Stimulated activated CD4-positive, alpha-beta T cell treated with anti-CD3 and anti-CD28 coated beads, TNF-alpha, amount 100 ng/mL, for 4 hours (primary cell): ENCODE results near the gene ADRA1B.
"Not testable (repeated sequence)": the region's sequence is repeated elsewhere in the genome, so short reads cannot be mapped to it uniquely, and the experiment has no call there.

Experiments used
- DNase-seq, 3 experiments: peaks; one replicate each; pipeline ENCODE4 v3.0.0-alpha.2; 2020; ENCODE audit warnings: low read depth in 3 of 3

ADRA1B gene

DNA sequence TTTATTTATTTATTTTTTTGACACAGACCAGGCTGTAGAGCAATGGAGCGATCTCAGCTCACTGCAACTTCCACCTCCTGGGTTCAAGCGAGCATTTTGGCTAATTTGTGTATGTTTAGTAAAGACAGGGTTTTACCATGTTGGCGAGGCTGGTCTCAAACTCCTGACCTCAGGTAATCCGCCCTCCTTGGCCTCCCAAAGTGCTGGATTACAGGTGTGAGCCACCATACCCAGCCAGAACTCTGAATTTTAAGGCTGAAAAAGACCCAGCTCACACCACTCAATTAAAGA lies 49.5 kb downstream of the ADRA1B start:
- not testable (repeated sequence) for DNase-seq

DNA sequence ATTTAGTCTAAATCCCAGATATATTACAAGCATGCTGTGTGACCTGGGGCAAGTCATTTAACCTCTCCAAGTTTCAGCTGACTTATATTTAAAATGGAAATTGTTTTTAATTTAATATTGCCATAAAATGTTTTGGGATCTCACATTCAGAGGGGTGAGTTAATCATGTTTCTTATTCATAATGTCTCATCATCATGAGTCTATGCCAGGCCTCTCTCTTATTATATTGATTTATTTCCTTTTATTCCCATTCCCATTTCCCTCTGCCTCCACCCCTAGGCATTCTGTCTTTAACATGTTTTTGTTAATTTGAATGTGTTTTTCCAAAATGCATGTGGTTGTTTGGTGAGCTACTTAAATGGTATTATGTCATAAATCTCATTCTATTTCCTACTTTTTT lies 53.7 kb downstream of the ADRA1B start:
- DNase-seq = no peak

DNA sequence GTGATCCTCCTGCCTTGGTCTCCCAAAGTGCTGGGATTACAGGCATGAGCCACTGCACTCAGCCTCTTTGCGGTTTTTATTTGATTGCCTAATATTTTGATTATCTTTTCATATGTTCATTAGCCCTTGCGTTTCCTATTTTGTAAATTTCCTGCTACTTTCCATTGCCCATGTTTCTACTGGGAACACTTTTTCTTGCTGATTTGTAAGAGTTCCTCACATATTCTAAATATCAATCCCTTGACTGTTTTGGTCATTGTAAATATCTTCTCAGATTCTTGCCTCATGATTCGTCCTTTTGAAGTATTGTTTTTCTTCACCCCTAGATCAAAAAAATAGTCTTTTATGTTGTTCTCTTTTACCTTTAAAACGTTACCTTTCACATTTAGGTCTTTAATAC lies 54.8 kb downstream of the ADRA1B start:
- no peak for DNase-seq

DNA sequence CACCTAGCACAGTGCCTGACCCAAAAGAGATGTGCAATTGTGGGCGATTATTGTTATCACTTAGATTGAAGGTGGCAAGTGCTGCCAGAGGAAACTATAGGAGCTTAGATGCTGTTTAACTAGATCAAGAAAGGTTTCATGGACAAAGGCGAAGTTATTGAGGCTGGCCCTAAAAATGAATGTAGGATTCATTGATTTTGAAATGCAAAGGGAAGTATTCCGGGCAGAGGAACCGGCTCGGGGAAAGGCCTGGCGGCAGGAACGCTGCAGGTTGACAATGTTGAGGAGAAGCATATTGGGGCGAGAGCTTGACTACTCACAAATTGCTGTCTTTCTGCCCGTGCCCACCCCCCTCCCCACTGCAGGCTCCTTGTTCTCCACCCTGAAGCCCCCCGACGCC lies 55.2 kb downstream of the ADRA1B start:
- DNase-seq = no peak

DNA sequence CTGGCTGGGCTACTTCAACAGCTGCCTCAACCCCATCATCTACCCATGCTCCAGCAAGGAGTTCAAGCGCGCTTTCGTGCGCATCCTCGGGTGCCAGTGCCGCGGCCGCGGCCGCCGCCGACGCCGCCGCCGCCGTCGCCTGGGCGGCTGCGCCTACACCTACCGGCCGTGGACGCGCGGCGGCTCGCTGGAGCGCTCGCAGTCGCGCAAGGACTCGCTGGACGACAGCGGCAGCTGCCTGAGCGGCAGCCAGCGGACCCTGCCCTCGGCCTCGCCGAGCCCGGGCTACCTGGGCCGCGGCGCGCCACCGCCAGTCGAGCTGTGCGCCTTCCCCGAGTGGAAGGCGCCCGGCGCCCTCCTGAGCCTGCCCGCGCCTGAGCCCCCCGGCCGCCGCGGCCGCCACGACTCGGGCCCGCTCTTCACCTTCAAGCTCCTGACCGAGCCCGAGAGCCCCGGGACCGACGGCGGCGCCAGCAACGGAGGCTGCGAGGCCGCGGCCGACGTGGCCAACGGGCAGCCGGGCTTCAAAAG lies 55.7 kb downstream of the ADRA1B start:
- DNase-seq = no peak

DNA sequence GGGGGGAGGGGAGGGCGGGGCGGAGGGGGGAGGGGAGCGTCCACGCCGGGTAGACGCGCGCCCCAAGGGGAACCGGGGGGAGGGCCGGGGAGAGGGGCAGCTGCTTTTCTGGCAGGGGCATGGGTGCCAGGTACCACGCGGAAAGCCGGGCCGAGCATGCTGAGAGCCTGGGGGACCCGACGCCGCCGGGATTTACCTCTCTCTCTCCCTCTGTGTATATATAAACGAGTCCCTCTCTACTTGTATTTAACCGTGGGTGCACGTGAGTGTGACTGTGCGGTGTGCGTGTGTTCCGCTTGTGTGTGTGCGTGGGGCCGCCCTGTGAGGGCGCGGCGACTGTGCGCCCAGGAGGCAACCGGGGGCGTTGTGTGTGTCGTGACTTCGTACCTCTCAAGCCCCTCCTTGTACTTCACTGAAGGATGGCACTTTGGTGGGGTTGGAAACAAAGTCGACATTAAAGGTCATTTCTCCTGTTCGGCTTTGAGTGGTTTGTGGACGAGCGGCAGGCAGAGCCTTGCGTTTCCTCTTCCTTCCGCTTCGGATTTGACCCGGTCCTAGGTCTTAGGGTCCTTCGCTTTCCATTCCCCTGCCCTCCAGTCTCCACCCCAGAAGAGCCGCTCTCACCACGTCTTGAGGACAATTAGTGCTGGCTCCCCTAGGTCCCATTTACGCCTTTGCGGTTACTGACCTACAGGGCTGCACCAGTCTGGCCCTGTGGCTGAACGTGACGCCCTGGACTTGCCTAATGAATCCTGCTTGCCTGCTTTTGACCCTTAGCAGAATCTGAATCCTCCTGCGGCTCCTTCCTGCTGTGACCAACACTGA lies 56.5 kb downstream of the ADRA1B start:
- no peak for DNase-seq

DNA sequence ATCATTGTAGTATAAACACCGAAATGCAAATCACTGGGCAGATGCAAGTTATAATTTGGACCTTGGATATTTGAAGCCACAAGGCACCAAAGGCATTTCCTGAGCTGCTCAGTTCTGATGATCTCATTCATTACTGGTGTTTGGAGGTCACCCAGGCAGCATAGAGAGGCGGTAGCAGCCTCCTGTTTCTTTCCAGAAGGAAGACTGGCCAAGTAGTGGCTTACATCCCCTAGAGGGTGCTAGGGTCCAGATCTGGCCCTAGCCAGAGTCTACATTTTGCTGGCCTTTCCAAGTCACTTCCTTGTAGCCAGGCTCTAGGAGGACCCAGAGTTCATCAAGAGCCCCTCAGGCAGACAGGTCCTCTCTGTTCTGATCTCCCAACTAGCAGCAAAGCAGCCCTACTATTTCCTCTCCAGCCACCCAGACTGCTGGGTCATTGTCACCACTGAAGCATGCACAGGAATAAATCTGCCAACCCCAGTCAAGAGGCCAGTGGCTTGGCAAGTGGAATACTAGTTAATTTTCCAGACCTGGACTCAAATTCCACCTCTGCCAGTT lies 59.3 kb downstream of the ADRA1B start:
- DNase-seq = no peak

DNA sequence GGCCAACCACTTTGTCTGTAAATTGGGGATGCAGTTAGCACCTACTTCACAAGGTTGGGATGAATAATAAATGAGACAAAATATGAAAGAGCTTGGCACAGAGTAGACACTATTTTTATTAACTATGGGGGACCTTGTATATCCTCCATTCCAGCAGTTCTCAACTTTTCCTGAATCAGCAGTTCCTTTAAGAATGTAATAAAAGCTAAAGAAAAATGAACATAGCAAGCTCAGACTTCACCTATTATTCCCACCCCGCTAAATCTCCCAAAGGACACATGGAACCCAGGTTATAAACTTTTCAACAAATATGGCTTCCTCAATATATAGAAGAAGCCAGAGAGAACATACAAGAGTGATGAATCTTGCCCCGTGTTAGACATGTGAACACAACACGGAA lies 60.6 kb downstream of the ADRA1B start:
- no peak for DNase-seq

DNA sequence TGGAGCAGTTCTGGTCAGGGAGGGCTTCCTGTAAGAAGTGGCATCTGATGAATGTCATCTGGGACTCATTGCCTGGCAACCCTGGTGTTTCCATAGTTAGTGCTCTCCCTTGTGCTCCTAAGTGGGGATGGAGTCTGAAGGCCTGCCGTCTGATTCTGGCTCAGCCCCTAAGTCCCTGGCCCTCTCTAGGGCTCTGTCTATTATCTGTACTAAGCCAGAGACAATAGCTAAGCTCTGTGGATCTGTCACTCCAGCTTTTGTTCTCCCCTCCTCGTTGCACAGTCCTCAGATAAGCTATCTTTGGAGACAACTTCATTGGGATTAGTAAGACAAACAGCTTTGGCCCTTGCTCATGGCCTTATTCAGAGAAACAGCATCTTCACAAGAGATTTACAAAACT lies 62.1 kb downstream of the ADRA1B start:
- no peak for DNase-seq

DNA sequence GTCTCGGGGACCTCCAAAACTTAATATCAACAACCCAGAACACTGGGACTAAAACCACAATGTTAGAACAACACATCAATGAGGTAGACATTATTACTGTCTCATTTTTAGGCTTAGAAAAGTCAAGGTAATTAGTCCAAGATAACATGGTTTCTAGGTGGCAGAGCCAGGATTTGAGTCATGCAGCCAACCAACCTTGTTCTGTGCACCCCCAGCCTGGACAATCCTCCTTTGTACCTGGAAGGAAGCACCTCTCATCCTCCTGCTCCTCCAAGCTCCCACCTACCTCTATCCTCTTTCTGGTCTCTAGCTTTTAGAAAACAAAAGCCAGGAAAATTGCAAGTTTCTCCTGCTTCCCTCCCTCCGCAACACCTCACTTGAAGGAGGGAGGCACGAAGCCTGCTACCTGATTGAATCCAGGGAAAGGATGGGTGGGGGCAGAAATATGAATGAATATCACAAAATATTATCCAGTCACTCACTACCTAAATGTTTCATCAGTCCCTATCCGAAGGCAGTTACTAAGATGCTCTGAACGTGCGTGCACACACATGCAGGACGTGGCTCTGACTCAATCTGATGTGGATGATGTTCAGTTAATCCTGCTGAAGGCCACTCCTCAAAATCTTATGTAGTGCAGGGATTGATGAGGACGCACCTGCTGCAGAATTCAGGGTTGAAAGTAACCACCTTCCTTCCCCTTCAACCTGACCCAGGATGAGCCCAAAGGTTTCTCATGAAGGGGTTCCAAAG lies 66.3 kb downstream of the ADRA1B start:
- DNase-seq = no peak

DNA sequence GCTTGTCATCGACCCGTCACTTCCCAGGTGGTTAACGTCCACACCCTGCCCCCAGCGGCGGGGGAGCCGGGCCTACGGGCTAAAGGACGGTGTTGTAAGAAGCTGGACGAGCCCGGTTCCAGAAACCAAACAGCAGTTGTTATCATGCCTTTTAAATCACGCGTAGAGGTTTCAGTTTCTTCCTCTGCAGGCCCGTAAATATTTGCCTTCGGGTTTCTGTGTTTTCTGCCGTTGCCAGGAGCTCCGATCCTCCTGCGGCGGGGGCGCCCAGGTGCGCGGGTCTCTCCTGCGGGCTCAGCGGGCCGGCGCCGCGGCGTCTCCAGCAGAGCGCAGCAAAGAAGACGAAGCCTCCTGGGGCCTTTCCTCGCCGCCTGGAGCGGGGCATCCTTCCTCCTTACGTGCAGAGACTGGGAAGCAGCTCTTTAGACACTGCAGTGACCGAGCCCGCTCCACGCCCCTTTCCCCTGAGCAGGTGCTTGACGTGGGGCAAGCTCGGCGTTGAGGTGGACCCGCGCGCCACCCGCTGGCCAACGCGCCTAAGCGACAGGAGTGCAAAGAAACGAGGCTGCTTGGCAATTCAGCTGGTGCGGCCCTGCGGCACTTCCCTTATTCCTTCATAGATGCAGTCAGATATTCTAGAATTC lies 70.9 kb downstream of the ADRA1B start:
- DNase-seq = peak; percentile 52 to 58 (median 54)

DNA sequence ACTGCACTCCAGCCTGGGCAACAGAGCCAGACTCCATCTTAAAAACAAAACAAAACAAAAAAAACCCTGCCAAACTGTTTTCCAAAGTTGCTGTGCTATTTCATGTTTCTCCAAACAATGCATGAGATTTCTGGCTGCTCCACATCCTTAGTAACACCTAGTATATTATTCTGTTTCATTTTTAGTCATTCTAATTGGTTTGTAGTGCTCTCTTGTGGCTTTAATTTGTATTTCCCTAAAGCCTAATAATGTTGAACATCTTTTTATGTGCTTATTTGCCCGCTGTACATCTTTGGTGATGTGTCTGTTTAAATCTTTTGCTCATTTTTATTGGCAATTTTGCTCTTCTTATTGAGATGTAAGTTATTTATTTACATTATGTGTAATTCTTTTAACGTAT lies 74.2 kb downstream of the ADRA1B start:
- DNase-seq = no peak

DNA sequence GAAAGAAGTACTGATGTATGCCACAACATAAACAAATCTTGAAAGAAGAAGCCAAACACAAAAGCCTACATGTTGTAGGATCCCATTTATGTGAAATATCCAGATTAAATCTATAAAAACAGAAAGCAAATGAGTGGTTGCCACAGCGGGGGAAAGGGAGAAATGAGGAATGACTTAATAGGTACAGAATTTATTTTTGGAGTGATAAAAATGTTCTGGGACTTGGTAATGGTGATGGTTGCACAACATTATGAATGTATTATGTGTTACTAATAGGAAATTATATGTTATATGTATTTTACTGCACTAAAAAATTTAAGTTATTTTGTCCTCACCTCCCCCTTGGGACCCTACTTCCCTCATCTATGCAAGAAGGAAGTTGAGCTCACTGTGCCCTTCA lies 76.3 kb downstream of the ADRA1B start:
- no peak for DNase-seq

DNA sequence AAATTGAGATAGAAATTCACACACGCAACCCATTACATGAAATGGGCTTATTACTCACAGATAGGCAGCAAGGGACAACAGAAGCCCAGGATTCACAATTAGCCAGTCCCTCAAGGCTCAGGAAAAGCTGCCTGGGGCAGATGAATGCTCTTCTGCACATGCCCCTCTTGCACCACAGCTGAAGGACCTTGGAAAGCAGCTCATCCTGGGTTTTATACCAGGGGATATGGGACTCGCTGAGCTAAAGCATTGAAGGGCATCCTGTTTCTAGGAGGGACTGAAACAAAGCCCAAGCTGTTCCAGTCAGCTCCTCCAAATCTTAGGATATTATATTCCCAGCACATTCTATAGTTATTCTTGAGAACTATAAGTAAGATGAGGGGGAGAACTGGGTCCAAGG lies 76.9 kb downstream of the ADRA1B start:
- DNase-seq = no peak

DNA sequence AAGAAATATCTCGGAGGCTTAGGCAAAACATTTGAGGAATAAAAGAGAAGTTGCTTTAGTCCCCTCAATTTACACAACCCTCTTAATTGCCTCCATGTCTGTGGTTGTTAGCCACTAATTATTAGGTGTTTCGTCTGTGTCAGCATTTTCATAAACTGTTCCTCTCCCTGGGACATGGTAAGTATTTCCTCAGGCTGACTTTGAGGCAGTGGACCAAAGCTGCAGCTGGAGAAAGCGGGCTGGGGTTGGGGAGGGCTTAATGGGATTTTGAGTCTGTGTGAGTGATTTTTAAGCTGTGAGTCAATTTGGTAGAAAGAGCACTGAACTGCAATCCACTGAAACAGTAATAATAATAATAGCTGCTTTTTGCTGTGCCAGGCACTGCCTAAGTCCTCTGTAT lies 79.6 kb downstream of the ADRA1B start:
- DNase-seq = no peak

DNA sequence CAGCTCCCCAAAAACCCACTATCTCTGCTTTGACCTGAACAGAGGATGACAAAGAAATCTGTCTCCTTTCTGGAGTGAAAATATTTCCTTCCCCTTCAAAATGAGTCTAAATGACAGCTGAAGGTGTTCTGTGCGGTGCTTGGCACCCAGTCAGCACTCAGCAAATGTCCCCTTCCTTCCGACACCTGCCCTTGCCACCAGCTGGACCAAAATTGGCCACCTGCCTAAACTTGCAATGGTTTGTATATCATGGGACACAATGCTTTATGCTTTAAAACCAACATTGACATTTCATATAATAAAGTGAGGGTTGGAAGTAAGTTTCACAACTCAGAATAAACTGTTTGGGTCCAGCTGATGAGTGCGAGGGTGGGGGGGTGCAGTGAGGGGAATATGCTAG lies 85.2 kb downstream of the ADRA1B start:
- no peak for DNase-seq

DNA sequence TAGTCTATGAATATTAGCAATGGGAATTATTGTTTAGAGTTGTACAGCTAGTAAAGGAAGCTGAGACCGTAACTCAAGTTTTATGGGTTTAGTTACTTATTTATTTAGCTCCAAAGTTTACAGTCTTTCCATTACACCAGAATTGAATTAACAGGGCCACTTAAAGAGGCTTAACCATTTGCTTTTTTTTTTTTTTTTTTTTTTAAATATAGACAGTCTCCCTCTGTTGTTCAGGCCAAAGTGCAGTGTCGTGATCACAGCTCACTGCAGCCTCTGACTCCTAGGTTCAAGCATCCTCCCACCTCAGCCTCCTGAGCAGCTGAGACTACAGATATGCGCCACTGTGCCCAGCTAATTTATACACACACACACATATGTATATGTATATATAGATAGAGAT lies 91.2 kb downstream of the ADRA1B start:
- no peak for DNase-seq

DNA sequence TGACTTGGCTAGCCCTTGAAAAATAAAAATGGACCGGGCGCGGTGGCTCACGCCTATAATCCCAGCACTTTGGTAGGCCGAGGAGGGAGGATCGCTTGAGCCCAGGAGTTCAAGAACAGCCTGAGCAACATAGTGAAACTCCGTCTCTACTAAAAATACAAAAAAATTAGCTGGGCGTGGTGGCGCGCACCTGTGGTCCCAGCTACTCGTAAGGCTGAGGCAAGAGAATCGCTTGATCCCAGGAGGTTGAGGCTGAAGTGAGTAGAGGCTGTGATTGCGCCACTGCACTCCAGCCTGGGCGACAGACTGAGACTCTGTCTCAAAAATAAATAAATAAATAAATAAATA lies 92.2 kb downstream of the ADRA1B start:
- DNase-seq = not testable (repeated sequence)

DNA sequence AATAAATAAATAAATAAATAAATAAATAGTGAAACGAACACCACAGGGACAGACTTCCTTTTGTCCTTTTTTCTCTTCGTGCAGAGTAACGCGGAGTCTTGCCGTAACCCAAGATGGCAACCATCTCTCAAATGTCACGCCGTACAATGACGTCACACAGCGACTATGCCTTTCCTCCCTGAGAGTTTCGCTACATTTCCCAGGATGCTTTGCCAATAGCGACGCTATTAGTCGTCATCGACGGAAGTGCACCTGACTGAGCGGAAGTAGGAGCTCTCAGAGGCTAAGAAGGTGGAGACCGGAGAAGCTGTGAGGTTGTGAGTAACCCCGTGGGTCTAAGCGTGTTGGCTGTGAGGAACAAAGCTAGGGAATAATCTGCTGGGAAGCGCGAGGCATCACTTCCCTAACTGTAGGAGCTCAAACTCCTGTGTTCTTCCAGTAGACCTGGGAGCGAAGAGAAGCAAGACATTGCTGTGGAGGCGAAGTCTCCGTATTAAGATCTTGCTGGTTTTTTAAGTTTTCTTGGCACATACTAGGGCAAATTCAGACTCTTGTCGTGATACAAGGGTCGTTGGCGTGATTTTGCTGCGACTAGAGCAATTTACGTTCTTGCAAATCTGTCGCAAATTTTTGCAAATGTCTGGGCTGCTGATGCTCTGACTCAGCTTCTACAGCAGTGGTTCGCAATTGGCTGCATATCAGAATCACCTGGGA lies 92.8 kb downstream of the ADRA1B start, which contains the start of gene TTC1:
Gene TTC1, plus strand, starts transcription at position 263 of the 714 bp plus-strand sequence. CDS start 1,390 bp downstream, outside the sequence.
- peak; percentile 58 to 91 (median 85) for DNase-seq

DNA sequence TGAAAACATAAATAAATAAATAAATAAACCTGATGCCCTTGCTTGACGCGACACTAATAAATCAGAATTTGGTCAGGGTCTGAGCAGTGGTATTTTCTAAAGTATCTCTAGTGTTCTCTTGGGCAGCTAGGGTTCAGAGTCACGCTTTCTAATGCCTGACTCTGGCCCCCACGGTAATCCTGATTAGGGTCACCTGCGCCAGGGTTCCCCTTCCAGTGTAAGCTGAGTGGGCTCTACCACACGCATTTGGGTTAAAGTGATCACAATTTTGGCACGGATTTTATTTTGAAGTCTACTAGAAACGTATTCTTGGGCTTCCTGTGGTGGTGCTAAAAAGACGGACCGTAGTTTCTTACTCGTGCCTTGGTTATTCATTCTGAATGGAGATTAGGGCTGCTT lies 93.3 kb downstream of the ADRA1B start:
- no peak for DNase-seq

DNA sequence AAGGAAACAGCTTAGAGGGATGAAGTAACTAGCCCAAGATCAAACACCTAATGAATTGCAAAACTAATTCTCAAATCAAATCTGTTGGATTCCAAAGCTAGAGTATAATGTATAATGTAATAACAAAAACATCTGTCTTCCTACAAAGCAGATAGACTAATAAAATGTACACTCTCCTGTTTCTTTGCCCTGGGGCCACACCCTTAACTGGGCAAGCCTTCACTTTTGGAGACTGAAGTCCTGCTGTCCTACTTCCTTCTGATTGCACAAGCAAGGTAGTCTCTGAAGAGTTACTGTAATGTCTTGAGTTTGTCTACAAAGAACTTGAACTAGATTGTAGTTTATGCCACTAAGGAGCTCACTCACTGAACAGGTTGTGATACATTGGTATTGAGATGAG lies 95.2 kb downstream of the ADRA1B start:
- no peak for DNase-seq

DNA sequence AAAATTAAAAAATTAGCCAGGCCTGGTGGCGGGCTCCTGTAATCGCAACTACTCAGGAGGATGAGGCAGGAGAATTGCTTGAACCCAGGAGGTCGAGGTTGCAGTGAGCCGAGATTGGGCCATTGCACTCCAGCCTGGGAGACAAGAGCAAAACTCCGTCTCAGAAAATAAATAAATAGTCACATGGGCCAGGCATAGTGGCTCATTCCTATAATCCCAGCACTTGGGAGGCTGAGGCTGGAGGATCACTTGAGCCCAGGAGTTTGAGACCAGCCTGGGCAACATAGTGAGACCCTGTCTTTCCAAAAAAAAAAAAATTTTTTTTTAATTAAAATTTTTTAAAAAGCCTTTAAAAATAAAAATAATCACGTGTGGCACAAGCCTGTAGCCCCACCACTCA lies 97.9 kb downstream of the ADRA1B start:
- not testable (repeated sequence) for DNase-seq
